SK-N-SH treated with all-trans-retinoic acid at 6 μM for 48 hours (cell line): ENCODE data around the gene CHRNA7.

ENCODE experiments used
- ATAC-seq: fragments of 200-7000 bp; cut with Tn5 transposase; 3 replicates; pipeline ENCODE4 v1.9.1; 2020; ENCODE audit warnings: mild to moderate bottlenecking, moderate library complexity
- ARNTL ChIP-seq: fragments of 450-650 bp; formaldehyde crosslinking; IDR thresholded peaks from 2 replicates; pipeline ENCODE4 v1.5.0; 2020; ENCODE audit warnings: low read depth, mild to moderate bottlenecking, moderate library complexity, borderline replicate concordance
- BACH2 ChIP-seq: fragments of 250-450 bp; sonication (Bioruptor Pico); IDR thresholded peaks from 2 replicates; pipeline ENCODE4 v1.9.0; 2021; ENCODE audit warnings: mild to moderate bottlenecking, borderline replicate concordance
- CSDC2 ChIP-seq: fragments of 250-450 bp; sonication (Bioruptor Pico); IDR thresholded peaks from 2 replicates; pipeline ENCODE4 v1.5.0; 2020; ENCODE audit warnings: mild to moderate bottlenecking, moderate library complexity
- ESRRG ChIP-seq: fragments of 250-450 bp; sonication (Bioruptor Pico); IDR thresholded peaks from 2 replicates; pipeline ENCODE4 v1.6.1; 2021; ENCODE audit warnings: mild to moderate bottlenecking
- GLIS3 ChIP-seq: fragments of 250-450 bp; sonication (Bioruptor Pico); IDR thresholded peaks from 2 replicates; pipeline ENCODE4 v1.5.0; 2020; ENCODE audit warnings: mild to moderate bottlenecking, moderate library complexity
- ISL1 ChIP-seq: fragments of 250-450 bp; sonication (Bioruptor Pico); IDR thresholded peaks from 2 replicates; pipeline ENCODE4 v2.1.2; 2022; ENCODE audit warnings: mild to moderate bottlenecking, moderate library complexity
- OSR1 ChIP-seq: fragments of 250-450 bp; sonication (Bioruptor Pico); IDR thresholded peaks from 2 replicates; pipeline ENCODE4 v1.8.0; 2022; ENCODE audit warnings: moderate library complexity, mild to moderate bottlenecking, inconsistent platforms
- PPARA ChIP-seq: fragments of 250-450 bp; sonication (Bioruptor Pico); IDR thresholded peaks from 2 replicates; pipeline ENCODE4 v1.5.0; 2020; ENCODE audit warnings: mild to moderate bottlenecking, borderline replicate concordance
- RARB ChIP-seq: fragments of 250-450 bp; sonication (Bioruptor Pico); IDR thresholded peaks from 2 replicates; pipeline ENCODE4 v1.8.0; 2021; ENCODE audit warnings: mild to moderate bottlenecking, moderate library complexity
- SNAI2 ChIP-seq: fragments of 250-450 bp; sonication (Bioruptor Pico); IDR thresholded peaks from 2 replicates; pipeline ENCODE4 v1.5.0; 2020; ENCODE audit warnings: mild to moderate bottlenecking, moderate library complexity
- TCF4 ChIP-seq: fragments of 250-450 bp; sonication (Bioruptor Pico); IDR thresholded peaks from 2 replicates; pipeline ENCODE4 v1.8.0; 2021; ENCODE audit warnings: mild to moderate bottlenecking, moderate library complexity, borderline replicate concordance
- TOX ChIP-seq: fragments of 250-450 bp; sonication (Bioruptor Pico); IDR thresholded peaks from 2 replicates; pipeline ENCODE4 v1.8.0; 2021; ENCODE audit warnings: mild to moderate bottlenecking, moderate library complexity, borderline replicate concordance
- ZC3H10 ChIP-seq: fragments of 250-450 bp; sonication (Bioruptor Pico); IDR thresholded peaks from 2 replicates; pipeline ENCODE4 v1.5.1; 2021; ENCODE audit warnings: mild to moderate bottlenecking, moderate library complexity
- ZFP3 ChIP-seq: fragments of 250-450 bp; sonication (Bioruptor Pico); IDR thresholded peaks from 2 replicates; pipeline ENCODE4 v1.5.0; 2020; ENCODE audit warnings: mild to moderate bottlenecking, moderate library complexity
- ZFP30 ChIP-seq: fragments of 450-650 bp; formaldehyde crosslinking; IDR thresholded peaks from 2 replicates; pipeline ENCODE4 v1.5.0; 2022; ENCODE audit warnings: mild to moderate bottlenecking, moderate library complexity
- ZNF8 ChIP-seq: fragments of 450-650 bp; formaldehyde crosslinking; IDR thresholded peaks from 2 replicates; pipeline ENCODE4 v1.5.0; 2020; ENCODE audit warnings: mild to moderate bottlenecking, moderate library complexity
- TF ChIP-seq, protein P1 (sequence below): fragments of 250-450 bp; sonication (Bioruptor Pico); IDR thresholded peaks from 2 replicates; pipeline ENCODE4 v1.5.1; 2021; ENCODE audit warnings: mild to moderate bottlenecking, moderate library complexity
- TF ChIP-seq, protein P2 (sequence below): fragments of 250-450 bp; sonication (Bioruptor Pico); IDR thresholded peaks from 2 replicates; pipeline ENCODE4 v1.8.0; 2021; ENCODE audit warnings: low read depth, mild to moderate bottlenecking, moderate library complexity, borderline replicate concordance
- TF ChIP-seq, protein P3 (sequence below): fragments of 250-450 bp; sonication (Bioruptor Pico); IDR thresholded peaks from 2 replicates; pipeline ENCODE4 v1.8.0; 2020; ENCODE audit warnings: mild to moderate bottlenecking, moderate library complexity, borderline replicate concordance
- TF ChIP-seq, protein P4 (sequence below): fragments of 250-450 bp; sonication (Bioruptor Pico); IDR thresholded peaks from 2 replicates; pipeline ENCODE4 v1.5.0; 2020; ENCODE audit warnings: mild to moderate bottlenecking, moderate library complexity
- TF ChIP-seq, protein P5 (sequence below): fragments of 250-450 bp; sonication (Bioruptor Pico); IDR thresholded peaks from 2 replicates; pipeline ENCODE4 v1.5.1; 2020; ENCODE audit warnings: low read depth, mild to moderate bottlenecking, moderate library complexity

CHRNA7 gene

DNA sequence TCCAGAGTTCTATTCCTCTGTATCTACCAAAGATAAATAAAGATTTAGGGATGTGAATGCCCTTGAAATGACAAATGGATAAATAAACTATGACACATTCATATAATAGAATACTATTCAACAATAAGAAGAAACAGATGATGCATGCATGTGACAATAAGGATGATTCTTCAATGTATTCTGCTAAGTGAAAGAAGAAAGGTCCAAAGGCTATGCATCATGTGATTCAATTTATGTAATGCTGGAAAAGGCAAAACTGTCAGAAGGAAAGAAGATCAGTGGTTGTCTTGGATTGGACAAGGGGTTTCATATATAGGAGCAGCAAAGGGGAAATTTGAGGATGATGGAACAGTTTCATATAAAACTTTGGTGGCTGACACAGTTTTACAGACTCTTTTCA, 32.6 kb upstream of the CHRNA7 start (continued):
- TF ChIP-seq PPARA (no peak), ZFP3 (CRISPR knock-in tag) (no peak), ZNF8 (no peak), OSR1 (CRISPR knock-in tag) (no peak)
- TF ChIP-seq, protein P1, sequence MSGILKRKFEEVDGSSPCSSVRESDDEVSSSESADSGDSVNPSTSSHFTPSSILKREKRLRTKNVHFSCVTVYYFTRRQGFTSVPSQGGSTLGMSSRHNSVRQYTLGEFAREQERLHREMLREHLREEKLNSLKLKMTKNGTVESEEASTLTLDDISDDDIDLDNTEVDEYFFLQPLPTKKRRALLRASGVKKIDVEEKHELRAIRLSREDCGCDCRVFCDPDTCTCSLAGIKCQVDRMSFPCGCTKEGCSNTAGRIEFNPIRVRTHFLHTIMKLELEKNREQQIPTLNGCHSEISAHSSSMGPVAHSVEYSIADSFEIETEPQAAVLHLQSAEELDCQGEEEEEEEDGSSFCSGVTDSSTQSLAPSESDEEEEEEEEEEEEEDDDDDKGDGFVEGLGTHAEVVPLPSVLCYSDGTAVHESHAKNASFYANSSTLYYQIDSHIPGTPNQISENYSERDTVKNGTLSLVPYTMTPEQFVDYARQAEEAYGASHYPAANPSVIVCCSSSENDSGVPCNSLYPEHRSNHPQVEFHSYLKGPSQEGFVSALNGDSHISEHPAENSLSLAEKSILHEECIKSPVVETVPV = no peak

DNA sequence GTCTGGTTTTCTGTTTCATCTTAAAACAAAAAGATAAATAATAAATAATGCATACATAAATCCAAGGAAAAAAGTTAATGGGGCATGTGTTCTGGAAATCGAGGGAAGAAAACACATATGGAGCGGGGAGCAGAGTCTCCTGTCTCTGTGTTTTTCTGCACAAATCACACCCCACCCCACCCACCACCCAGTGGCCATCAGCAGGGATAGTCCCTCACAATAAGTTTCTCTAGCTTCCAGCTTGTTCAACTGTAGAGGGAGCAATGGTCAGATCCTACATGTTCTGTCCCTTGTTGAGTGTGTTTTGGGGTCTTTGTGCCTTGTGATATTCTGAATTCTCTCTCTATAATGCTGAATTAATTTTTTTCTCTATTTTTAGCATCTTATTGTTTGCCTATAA, 26.8 kb upstream of the CHRNA7 start:
- no peak for ATAC-seq
- TF ChIP-seq SNAI2 (CRISPR knock-in tag) = no peak
- no peak for TF ChIP-seq BACH2
- TF ChIP-seq, protein P1 = no peak
- no peak for TF ChIP-seq ZC3H10 (CRISPR knock-in tag)
- TF ChIP-seq ISL1 (CRISPR knock-in tag) = no peak
- TF ChIP-seq, protein P2, sequence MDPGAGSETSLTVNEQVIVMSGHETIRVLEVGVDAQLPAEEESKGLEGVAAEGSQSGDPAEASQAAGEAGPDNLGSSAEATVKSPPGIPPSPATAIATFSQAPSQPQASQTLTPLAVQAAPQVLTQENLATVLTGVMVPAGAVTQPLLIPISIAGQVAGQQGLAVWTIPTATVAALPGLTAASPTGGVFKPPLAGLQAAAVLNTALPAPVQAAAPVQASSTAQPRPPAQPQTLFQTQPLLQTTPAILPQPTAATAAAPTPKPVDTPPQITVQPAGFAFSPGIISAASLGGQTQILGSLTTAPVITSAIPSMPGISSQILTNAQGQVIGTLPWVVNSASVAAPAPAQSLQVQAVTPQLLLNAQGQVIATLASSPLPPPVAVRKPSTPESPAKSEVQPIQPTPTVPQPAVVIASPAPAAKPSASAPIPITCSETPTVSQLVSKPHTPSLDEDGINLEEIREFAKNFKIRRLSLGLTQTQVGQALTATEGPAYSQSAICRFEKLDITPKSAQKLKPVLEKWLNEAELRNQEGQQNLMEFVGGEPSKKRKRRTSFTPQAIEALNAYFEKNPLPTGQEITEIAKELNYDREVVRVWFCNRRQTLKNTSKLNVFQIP (CRISPR knock-in tag) = no peak
- no peak for TF ChIP-seq ZFP3 (CRISPR knock-in tag)
- TF ChIP-seq CSDC2 (CRISPR knock-in tag) = no peak
- TF ChIP-seq GLIS3 (CRISPR knock-in tag) = no peak
- TF ChIP-seq RARB = no peak
- no peak for TF ChIP-seq ARNTL (CRISPR knock-in tag)
- no peak for TF ChIP-seq ESRRG (CRISPR knock-in tag)

DNA sequence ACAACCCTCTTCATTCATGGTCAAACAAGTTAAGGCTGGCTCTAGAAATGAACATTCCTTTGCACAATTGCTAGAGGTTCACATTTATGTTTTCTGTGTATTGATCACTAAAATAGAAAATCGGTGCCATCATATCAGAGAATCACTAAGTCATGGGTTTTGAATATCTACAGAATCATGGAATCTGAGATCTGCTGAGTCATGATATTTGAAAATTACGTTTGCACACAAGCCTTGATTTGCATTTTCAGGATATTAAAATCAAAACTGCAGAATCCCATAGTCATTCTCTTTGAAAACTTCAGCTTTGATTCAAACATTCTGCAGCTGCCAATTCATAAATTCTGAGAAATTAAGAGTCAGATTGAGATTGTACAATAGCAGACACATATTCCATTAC, 26.1 kb upstream of the CHRNA7 start:
- no peak for ATAC-seq
- no peak for TF ChIP-seq GLIS3 (CRISPR knock-in tag)
- no peak for TF ChIP-seq PPARA
- TF ChIP-seq ESRRG (CRISPR knock-in tag) = no peak
- TF ChIP-seq CSDC2 (CRISPR knock-in tag) = no peak
- TF ChIP-seq, protein P3, sequence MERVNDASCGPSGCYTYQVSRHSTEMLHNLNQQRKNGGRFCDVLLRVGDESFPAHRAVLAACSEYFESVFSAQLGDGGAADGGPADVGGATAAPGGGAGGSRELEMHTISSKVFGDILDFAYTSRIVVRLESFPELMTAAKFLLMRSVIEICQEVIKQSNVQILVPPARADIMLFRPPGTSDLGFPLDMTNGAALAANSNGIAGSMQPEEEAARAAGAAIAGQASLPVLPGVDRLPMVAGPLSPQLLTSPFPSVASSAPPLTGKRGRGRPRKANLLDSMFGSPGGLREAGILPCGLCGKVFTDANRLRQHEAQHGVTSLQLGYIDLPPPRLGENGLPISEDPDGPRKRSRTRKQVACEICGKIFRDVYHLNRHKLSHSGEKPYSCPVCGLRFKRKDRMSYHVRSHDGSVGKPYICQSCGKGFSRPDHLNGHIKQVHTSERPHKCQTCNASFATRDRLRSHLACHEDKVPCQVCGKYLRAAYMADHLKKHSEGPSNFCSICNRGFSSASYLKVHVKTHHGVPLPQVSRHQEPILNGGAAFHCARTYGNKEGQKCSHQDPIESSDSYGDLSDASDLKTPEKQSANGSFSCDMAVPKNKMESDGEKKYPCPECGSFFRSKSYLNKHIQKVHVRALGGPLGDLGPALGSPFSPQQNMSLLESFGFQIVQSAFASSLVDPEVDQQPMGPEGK = no peak
- TF ChIP-seq TCF4 = no peak
- no peak for TF ChIP-seq BACH2
- TF ChIP-seq, protein P1 = no peak
- no peak for TF ChIP-seq ZC3H10 (CRISPR knock-in tag)
- TF ChIP-seq TOX (CRISPR knock-in tag) = no peak
- no peak for TF ChIP-seq OSR1 (CRISPR knock-in tag)
- no peak for TF ChIP-seq ZFP30
- no peak for TF ChIP-seq RARB

DNA sequence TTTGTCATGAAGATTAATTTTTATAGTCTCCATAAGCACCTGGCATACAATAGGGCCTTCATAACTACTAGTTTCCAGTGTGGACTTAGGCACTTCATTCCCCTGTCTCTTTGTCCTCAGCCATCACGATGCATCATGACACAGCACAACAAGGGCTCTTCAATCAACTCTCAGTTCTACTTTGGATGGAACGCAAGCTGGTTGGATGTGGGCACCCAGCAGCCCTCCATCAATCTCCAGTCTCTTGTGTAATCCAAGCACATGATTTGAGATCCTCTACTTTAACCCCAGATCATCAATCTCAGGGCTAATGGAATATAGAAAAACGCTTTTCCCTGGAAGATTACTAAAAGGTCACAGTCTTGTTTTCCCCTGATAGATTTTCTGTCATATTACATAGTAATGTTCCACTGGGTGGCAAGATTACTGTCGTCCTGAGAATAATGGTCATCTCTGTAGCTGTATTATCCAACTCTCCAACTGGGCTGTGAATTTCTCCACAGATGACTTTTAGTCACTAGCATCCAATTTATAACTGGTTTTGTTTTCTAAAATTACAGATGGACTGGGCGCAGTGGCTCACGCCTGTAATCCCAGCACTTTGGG, 22.9 kb upstream of the CHRNA7 start:
- no peak for ATAC-seq
- TF ChIP-seq CSDC2 (CRISPR knock-in tag) (no peak), TCF4 (no peak), ESRRG (CRISPR knock-in tag) (no peak), ZFP30 (no peak), GLIS3 (CRISPR knock-in tag) (no peak), TOX (CRISPR knock-in tag) (no peak), ISL1 (CRISPR knock-in tag) (no peak), ZC3H10 (CRISPR knock-in tag) (no peak), SNAI2 (CRISPR knock-in tag) (no peak), RARB (no peak)
- TF ChIP-seq, protein P3 = no peak
- TF ChIP-seq, protein P4, sequence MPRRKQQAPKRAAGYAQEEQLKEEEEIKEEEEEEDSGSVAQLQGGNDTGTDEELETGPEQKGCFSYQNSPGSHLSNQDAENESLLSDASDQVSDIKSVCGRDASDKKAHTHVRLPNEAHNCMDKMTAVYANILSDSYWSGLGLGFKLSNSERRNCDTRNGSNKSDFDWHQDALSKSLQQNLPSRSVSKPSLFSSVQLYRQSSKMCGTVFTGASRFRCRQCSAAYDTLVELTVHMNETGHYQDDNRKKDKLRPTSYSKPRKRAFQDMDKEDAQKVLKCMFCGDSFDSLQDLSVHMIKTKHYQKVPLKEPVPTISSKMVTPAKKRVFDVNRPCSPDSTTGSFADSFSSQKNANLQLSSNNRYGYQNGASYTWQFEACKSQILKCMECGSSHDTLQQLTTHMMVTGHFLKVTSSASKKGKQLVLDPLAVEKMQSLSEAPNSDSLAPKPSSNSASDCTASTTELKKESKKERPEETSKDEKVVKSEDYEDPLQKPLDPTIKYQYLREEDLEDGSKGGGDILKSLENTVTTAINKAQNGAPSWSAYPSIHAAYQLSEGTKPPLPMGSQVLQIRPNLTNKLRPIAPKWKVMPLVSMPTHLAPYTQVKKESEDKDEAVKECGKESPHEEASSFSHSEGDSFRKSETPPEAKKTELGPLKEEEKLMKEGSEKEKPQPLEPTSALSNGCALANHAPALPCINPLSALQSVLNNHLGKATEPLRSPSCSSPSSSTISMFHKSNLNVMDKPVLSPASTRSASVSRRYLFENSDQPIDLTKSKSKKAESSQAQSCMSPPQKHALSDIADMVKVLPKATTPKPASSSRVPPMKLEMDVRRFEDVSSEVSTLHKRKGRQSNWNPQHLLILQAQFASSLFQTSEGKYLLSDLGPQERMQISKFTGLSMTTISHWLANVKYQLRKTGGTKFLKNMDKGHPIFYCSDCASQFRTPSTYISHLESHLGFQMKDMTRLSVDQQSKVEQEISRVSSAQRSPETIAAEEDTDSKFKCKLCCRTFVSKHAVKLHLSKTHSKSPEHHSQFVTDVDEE (CRISPR knock-in tag) = no peak
- TF ChIP-seq, protein P5, sequence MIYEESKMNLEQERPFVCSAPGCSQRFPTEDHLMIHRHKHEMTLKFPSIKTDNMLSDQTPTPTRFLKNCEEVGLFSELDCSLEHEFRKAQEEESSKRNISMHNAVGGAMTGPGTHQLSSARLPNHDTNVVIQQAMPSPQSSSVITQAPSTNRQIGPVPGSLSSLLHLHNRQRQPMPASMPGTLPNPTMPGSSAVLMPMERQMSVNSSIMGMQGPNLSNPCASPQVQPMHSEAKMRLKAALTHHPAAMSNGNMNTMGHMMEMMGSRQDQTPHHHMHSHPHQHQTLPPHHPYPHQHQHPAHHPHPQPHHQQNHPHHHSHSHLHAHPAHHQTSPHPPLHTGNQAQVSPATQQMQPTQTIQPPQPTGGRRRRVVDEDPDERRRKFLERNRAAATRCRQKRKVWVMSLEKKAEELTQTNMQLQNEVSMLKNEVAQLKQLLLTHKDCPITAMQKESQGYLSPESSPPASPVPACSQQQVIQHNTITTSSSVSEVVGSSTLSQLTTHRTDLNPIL (CRISPR knock-in tag) = no peak
